Prostate gland (tissue), 2 donors: Measurements from ENCODE around the gene GCH1.

ENCODE experiments used
- POLR2A ChIP-seq: fragments of 450-650 bp; IDR thresholded peaks from one replicate; pipeline ENCODE4 v1.6.1; 2016; ENCODE audit warnings: antibody characterized with exemption, mild to moderate bottlenecking
- TF ChIP-seq, protein P1 (sequence below), 4 experiments: fragments of 200-600 bp in 2 of 4; fragments of 450-650 bp in 2 of 4; sonication (generic) in 2 of 4; IDR thresholded peaks; 1 replicate in 3 of 4; 2 replicates in 1 of 4; pipeline ENCODE4 v1.5.1; 2016 to 2019; ENCODE audit warnings: antibody characterized with exemption in 4 of 4, mild to moderate bottlenecking in 2 of 4, moderate library complexity in 2 of 4

DNA sequence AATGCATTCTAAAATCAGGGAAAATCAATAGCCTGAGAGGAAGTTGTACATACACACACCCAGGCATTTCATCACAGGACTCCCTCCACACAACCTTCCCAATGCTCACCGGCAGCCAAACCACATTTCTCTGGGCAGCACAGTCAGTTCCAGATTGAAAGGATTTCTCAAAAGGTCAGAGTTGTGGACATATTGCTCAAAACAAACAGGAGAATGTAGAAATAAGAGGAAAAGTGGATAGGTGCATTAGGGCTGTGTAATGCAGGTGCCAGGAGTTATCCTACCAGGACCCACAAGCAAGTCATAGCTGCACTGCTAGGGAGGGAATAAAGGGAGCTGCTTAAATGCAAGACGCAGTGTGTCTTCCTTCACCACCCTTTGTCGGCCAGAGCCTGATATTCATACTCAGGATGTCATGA, 62.9 kb downstream of the GCH1 start:
- TF ChIP-seq, protein P1, sequence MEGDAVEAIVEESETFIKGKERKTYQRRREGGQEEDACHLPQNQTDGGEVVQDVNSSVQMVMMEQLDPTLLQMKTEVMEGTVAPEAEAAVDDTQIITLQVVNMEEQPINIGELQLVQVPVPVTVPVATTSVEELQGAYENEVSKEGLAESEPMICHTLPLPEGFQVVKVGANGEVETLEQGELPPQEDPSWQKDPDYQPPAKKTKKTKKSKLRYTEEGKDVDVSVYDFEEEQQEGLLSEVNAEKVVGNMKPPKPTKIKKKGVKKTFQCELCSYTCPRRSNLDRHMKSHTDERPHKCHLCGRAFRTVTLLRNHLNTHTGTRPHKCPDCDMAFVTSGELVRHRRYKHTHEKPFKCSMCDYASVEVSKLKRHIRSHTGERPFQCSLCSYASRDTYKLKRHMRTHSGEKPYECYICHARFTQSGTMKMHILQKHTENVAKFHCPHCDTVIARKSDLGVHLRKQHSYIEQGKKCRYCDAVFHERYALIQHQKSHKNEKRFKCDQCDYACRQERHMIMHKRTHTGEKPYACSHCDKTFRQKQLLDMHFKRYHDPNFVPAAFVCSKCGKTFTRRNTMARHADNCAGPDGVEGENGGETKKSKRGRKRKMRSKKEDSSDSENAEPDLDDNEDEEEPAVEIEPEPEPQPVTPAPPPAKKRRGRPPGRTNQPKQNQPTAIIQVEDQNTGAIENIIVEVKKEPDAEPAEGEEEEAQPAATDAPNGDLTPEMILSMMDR (IDR thresholded peaks at IDR 0.05), result no peak
- TF ChIP-seq POLR2A, result no peak
